Measurements from ENCODE around the gene OR6J1.

OR6J1 gene

DNA sequence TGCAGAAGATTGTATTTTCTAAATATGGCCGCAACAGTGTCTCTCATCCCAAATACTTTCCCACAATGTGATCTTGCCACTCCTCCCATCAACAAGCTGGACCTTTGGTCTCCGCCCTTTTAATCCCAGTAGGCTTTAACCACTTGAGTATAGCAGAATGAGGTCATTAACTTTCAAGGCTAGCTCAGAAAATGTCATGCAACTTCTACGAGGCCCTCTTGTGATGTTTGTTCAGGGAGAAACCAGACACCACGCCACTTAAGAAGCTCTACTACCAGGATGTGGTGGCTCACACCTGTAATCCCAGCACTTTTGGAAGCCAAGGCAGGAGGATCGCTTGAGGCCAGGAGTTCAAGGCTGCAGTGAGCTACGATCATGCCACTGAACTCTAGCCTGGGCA is 20.1 kb upstream of the OR6J1 start:
- H3K4me3 ChIP-seq (ENCODE audit: control insufficient read depth, low read depth, low read length), result no peak overlapping the region
- TF ChIP-seq, protein P1, sequence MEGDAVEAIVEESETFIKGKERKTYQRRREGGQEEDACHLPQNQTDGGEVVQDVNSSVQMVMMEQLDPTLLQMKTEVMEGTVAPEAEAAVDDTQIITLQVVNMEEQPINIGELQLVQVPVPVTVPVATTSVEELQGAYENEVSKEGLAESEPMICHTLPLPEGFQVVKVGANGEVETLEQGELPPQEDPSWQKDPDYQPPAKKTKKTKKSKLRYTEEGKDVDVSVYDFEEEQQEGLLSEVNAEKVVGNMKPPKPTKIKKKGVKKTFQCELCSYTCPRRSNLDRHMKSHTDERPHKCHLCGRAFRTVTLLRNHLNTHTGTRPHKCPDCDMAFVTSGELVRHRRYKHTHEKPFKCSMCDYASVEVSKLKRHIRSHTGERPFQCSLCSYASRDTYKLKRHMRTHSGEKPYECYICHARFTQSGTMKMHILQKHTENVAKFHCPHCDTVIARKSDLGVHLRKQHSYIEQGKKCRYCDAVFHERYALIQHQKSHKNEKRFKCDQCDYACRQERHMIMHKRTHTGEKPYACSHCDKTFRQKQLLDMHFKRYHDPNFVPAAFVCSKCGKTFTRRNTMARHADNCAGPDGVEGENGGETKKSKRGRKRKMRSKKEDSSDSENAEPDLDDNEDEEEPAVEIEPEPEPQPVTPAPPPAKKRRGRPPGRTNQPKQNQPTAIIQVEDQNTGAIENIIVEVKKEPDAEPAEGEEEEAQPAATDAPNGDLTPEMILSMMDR (IDR thresholded peaks at IDR 0.05; ENCODE audit: control insufficient read depth, insufficient read depth, low read depth, low read length, missing control alignments), result no peak
- no peak for DNase-seq (ENCODE audit: low read depth)

DNA sequence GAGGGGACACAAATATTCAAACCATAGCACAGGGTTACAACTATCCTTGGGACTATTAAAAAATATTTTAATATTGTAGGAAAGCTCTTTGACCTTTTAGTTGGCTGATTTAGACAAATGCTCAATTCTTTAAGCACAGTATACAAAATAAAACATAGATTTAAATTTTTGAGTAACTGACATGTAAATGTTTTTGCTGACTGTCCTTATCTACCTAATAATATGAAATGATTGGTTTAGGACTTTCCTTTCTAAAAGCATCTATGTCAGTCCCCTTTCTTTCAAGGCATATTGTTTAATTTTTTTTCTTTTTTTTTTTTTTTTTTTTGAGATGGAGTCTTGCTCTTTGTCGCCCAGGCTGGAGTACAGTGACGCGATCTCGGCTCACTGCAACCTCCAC is 16.5 kb upstream of the OR6J1 start:
- TF ChIP-seq, protein P1 (IDR thresholded peaks at IDR 0.05; ENCODE audit: control insufficient read depth, insufficient read depth, low read depth, low read length, missing control alignments), result no peak
- H3K4me3 ChIP-seq (ENCODE audit: control insufficient read depth, low read depth, low read length), result no peak overlapping the region
- no peak for DNase-seq (ENCODE audit: low read depth)

DNA sequence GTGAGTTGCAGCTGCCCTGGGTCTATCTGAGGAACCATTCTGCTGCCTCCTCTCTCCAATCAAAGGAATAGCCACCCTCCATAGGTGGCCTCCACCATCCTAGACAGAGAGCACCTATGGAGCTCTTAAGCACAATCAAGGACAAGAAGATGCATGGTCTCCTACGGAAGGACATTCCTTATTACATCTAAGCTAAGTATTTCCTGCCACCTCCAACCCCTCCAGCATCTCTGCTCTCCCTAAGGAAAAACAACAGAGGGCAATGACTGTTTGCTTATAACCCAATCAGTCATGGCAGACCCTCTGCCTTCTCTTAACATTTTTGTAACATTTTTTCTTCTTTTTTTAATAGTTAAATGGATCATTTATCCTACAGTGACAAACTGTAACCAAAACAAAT is 14.8 kb upstream of the OR6J1 start:
- H3K4me3 ChIP-seq (ENCODE audit: control insufficient read depth, low read depth, low read length), result no peak overlapping the region
- TF ChIP-seq, protein P1 (IDR thresholded peaks at IDR 0.05; ENCODE audit: control insufficient read depth, insufficient read depth, low read depth, low read length, missing control alignments), result no peak
- no peak for DNase-seq (ENCODE audit: low read depth)

DNA sequence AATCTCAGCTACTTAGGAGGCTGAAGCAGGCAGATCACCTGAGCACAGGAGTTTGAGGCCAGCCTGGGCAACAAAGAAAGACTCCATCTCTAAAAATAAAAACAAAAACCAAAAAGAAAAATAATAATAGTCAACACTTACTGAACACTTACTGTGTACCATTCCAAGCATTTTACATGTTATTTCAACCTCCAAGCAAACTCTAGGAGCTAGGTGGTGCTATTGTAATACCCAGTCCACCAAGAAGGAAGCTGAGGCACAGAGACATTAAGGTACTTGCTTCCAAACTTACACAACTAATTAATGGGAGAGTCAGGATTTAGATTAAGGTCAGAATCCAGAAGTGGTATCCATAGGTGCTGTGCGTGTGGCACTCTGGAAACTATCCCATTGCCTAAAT is 13.7 kb upstream of the OR6J1 start:
- no peak overlapping the region for H3K4me3 ChIP-seq (ENCODE audit: control insufficient read depth, low read depth, low read length)
- TF ChIP-seq, protein P1 (IDR thresholded peaks at IDR 0.05; ENCODE audit: control insufficient read depth, insufficient read depth, low read depth, low read length, missing control alignments), result peak; percentile 64
- no peak for DNase-seq (ENCODE audit: low read depth)

DNA sequence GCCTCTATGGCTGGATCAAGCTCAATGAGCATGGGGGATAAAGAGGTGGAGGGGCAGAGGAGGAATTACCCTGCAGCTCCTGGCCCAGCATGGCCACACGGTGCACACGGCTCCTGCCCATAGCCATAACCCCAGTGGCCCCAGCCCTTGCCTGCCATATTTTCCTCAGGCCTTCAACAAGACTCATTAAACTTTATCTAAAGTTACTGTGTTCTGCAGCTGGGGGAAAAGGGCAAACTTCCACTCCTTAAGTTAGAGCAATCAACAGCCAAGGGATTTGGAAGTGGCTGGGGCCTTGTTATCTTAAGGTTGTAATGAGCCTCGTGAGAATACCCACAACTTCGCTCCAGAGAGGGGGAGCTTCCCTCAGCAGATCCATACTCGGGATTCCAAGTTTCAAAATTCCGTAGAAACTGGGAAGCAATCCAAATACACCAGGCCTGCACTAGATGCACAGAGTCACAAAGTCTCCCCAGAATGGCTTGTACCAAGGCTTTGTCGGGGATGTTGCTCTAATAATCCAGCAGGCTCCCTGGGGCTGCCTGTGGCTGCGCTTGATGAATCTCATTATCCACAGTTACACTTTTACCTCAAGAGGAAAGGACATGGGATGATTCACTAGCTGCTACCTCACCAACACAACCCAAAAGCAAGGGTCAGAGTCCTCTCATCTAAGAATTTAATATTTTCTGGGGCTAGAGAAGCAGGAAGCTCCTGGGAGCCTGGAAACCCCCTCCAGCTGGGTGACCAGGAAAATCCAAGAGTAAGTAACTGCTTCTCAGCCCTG is 13.0 kb upstream of the OR6J1 start:
- no peak overlapping the region for H3K4me3 ChIP-seq (ENCODE audit: control insufficient read depth, low read depth, low read length)
- DNase-seq (ENCODE audit: low read depth), result no peak
- TF ChIP-seq, protein P1 (IDR thresholded peaks at IDR 0.05; ENCODE audit: control insufficient read depth, insufficient read depth, low read depth, low read length, missing control alignments), result no peak

DNA sequence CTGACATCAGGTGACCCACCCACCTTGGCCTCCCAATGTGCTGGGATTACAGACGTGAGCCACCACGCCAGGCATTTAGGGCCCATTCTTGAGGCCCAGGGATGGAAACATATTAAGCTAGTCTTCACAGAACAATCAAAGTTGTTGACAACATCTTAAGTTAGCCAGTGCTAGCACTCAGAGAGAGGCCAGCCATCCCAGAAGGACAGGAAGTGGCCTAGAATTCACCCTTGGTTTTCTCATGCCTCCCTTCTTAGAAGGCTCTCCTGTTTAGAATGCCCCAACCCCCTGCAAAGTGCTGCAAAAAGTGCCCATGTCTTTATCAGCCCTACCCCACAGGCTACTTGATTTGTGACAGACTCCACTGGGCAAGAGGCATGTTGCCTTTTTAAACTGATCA is 12.1 kb upstream of the OR6J1 start:
- TF ChIP-seq, protein P1 (IDR thresholded peaks at IDR 0.05; ENCODE audit: control insufficient read depth, insufficient read depth, low read depth, low read length, missing control alignments), result no peak
- no peak overlapping the region for H3K4me3 ChIP-seq (ENCODE audit: control insufficient read depth, low read depth, low read length)
- no peak for DNase-seq (ENCODE audit: low read depth)

Data from AG09309 (cell line).